ENCODE results near the gene PTPN21. TPM values are rescaled to one million over a fixed set of nuclear protein-coding genes. Genes with fewer than 3 reads are reported as not detected.
A peak's percentile ranks its signal among the peaks of the same experiment; 100 is the strongest.

Gene PTPN21
- total RNA-seq, 1 donor from 2014 or later = 63.0 TPM

GRCh38 chr14:88598097-88598675 is 43.4 kb upstream of the PTPN21 start:
- Mint-ChIP-seq H3K4me3 (ENCODE audit: unreplicated experiment) (no peak overlapping the region), H3K27ac (ENCODE audit: unreplicated experiment) (no peak overlapping the region), H3K36me3 (ENCODE audit: unreplicated experiment) (peaks cover 21% of the 10 kb centered on the region), H3K9me3 (ENCODE audit: unreplicated experiment) (no peaks in the 10 kb centered on the region), H3K4me1 (ENCODE audit: low read depth, unreplicated experiment) (peaks cover 4% of the 10 kb centered on the region), H3K27me3 (ENCODE audit: unreplicated experiment) (peaks cover 2% of the 10 kb centered on the region)
- TF ChIP-seq CTCF (IDR thresholded peaks at IDR 0.05; ENCODE audit: partially characterized antibody, unreplicated experiment) = no peak
- DNase-seq = no peak

GRCh38 chr14:88597601-88598000 is 42.8 kb upstream of the PTPN21 start:
- peak overlapping the region; percentile 26 for H3K4me3 Mint-ChIP-seq (ENCODE audit: unreplicated experiment)
- H3K27me3 Mint-ChIP-seq (ENCODE audit: unreplicated experiment) = peaks cover 2% of the 10 kb centered on the region
- H3K9me3 Mint-ChIP-seq (ENCODE audit: unreplicated experiment) = no peaks in the 10 kb centered on the region
- peaks cover 4% of the 10 kb centered on the region for H3K4me1 Mint-ChIP-seq (ENCODE audit: low read depth, unreplicated experiment)
- DNase-seq = no peak
- TF ChIP-seq CTCF (IDR thresholded peaks at IDR 0.05; ENCODE audit: partially characterized antibody, unreplicated experiment) = no peak
- H3K27ac Mint-ChIP-seq (ENCODE audit: unreplicated experiment) = no peak overlapping the region
- peaks cover 21% of the 10 kb centered on the region for H3K36me3 Mint-ChIP-seq (ENCODE audit: unreplicated experiment)

- Mint-ChIP-seq H3K9me3 (ENCODE audit: unreplicated experiment) (peaks cover 1% of the 10 kb centered on the region), H3K36me3 (ENCODE audit: unreplicated experiment) (peaks cover 21% of the 10 kb centered on the region), H3K4me3 (ENCODE audit: unreplicated experiment) (no peak overlapping the region), H3K4me1 (ENCODE audit: low read depth, unreplicated experiment) (peaks cover 5% of the 10 kb centered on the region), H3K27ac (ENCODE audit: unreplicated experiment) (peak overlapping the region; percentile 35), H3K27me3 (ENCODE audit: unreplicated experiment) (peaks cover 2% of the 10 kb centered on the region)
- TF ChIP-seq CTCF (IDR thresholded peaks at IDR 0.05; ENCODE audit: partially characterized antibody, unreplicated experiment) = no peak
- DNase-seq = no peak
Observed at GRCh38 chr14:88597038-88597437, 42.2 kb upstream of the PTPN21 start.

GRCh38 chr14:88592031-88592430 is 37.2 kb upstream of the PTPN21 start:
- no peak for DNase-seq
- H3K9me3 Mint-ChIP-seq (ENCODE audit: unreplicated experiment) = peaks cover 8% of the 10 kb centered on the region
- H3K4me1 Mint-ChIP-seq (ENCODE audit: low read depth, unreplicated experiment) = peaks cover 18% of the 10 kb centered on the region
- no peak overlapping the region for H3K4me3 Mint-ChIP-seq (ENCODE audit: unreplicated experiment)
- H3K36me3 Mint-ChIP-seq (ENCODE audit: unreplicated experiment) = no peaks in the 10 kb centered on the region
- no peaks in the 10 kb centered on the region for H3K27me3 Mint-ChIP-seq (ENCODE audit: unreplicated experiment)
- H3K27ac Mint-ChIP-seq (ENCODE audit: unreplicated experiment) = peak overlapping the region; percentile 89
- TF ChIP-seq CTCF (IDR thresholded peaks at IDR 0.05; ENCODE audit: partially characterized antibody, unreplicated experiment) = no peak

- Mint-ChIP-seq H3K9me3 (ENCODE audit: unreplicated experiment) (peaks cover 8% of the 10 kb centered on the region), H3K27ac (ENCODE audit: unreplicated experiment) (peak overlapping the region; percentile 89), H3K4me1 (ENCODE audit: low read depth, unreplicated experiment) (peaks cover 18% of the 10 kb centered on the region), H3K27me3 (ENCODE audit: unreplicated experiment) (no peaks in the 10 kb centered on the region), H3K4me3 (ENCODE audit: unreplicated experiment) (peak overlapping the region; percentile 16), H3K36me3 (ENCODE audit: unreplicated experiment) (peaks cover 8% of the 10 kb centered on the region)
- DNase-seq = peak; percentile 72
- TF ChIP-seq CTCF (IDR thresholded peaks at IDR 0.05; ENCODE audit: partially characterized antibody, unreplicated experiment) = no peak
Observed at GRCh38 chr14:88590173-88590572, 35.4 kb upstream of the PTPN21 start.
